SK-N-SH (cell line): Measurements from ENCODE around the gene FMN2. TPM values are rescaled to one million over a fixed set of nuclear protein-coding genes. Genes with fewer than 3 reads are reported as not detected.

Experiments used
- CTCF ChIA-PET: fragments of 300-600, 350-600 bp; formaldehyde crosslinking; extraction: SDS; loops from one replicate; lab custom pipeline; 2021; lab: Yijun Ruan, JAX
- POLR2A ChIA-PET: fragments of 350-600 bp; sonication (Branson Sonifier 250); formaldehyde crosslinking; extraction: SDS; loops from one replicate; lab custom pipeline; 2020; ENCODE audit warnings: antibody characterized with exemption, inconsistent platforms; lab: Yijun Ruan, JAX
- DNase-seq: peaks from one replicate; pipeline ENCODE4 v3.0.0; 2012
- H2AFZ ChIP-seq: fragments of 200-600 bp; sonication (generic); 2 replicates; pipeline ENCODE4 v1.8.1; 2016; ENCODE audit warnings: antibody characterized with exemption, mild to moderate bottlenecking, low read depth
- H3F3A ChIP-seq: fragments of 200-600 bp; sonication (generic); replicated peaks from 2 replicates; pipeline ENCODE3; 2016; ENCODE audit warnings: antibody characterized with exemption, mild to moderate bottlenecking; ENCODE audit not compliant: insufficient read depth
- H3K27ac ChIP-seq, 2 experiments: fragments of 200-500 bp in 1 of 2; fragments of 200-600 bp in 1 of 2; sonication (Bioruptor generic) in 1 of 2; sonication (generic), shearing (Covaris generic) in 1 of 2; 2 replicates each; pipeline versions ENCODE4 v1.5.1 to v1.6.1; 2014 to 2016; ENCODE audit warnings: low read depth in 2 of 2, inconsistent platforms in 1 of 2, low read length in 1 of 2, mild to moderate bottlenecking in 1 of 2, mixed read lengths in 1 of 2
- H3K27me3 ChIP-seq: fragments of 200-600 bp; sonication (generic), shearing (Covaris generic); 2 replicates; pipeline ENCODE4 v1.6.1; 2016; ENCODE audit warnings: mixed run types; ENCODE audit not compliant: insufficient read depth
- H3K36me3 ChIP-seq, 2 experiments: fragments of 200-500 bp in 1 of 2; fragments of 200-600 bp in 1 of 2; sonication (Bioruptor generic) in 1 of 2; sonication (generic) in 1 of 2; replicated peaks in 1 of 2; 2 replicates each; pipeline versions ENCODE3 to v1.5.1; 2014 to 2016; ENCODE audit warnings: low read length in 1 of 2, mild to moderate bottlenecking in 1 of 2; ENCODE audit not compliant: insufficient read depth in 2 of 2, control insufficient read depth in 1 of 2
- H3K4me1 ChIP-seq, 2 experiments: fragments of 200-500 bp in 1 of 2; fragments of 200-600 bp in 1 of 2; sonication (Bioruptor generic) in 1 of 2; sonication (generic), shearing (Covaris generic) in 1 of 2; 2 replicates each; pipeline versions ENCODE4 v1.5.1 to v1.6.1; 2014 to 2016; ENCODE audit warnings: low read depth in 1 of 2, low read length in 1 of 2, mixed run types in 1 of 2; ENCODE audit not compliant: insufficient read depth in 2 of 2, control insufficient read depth in 1 of 2
- H3K4me2 ChIP-seq: fragments of 200-600 bp; sonication (generic), shearing (Covaris generic); 2 replicates; pipeline ENCODE4 v1.6.1; 2017; ENCODE audit warnings: mixed run types
- H3K4me3 ChIP-seq, 2 experiments: fragments of 200-500 bp in 1 of 2; fragments of 200-600 bp in 1 of 2; sonication (Bioruptor generic) in 1 of 2; sonication (generic), shearing (Covaris generic) in 1 of 2; 2 replicates each; pipeline versions ENCODE4 v1.5.1 to v1.8.1; 2014 to 2016; ENCODE audit warnings: low read depth in 2 of 2, inconsistent platforms in 1 of 2, low read length in 1 of 2, mild to moderate bottlenecking in 1 of 2, mixed read lengths in 1 of 2, moderate library complexity in 1 of 2
- H3K79me2 ChIP-seq: fragments of 200-600 bp; sonication (generic); 2 replicates; pipeline ENCODE4 v1.8.1; 2017; ENCODE audit warnings: mild to moderate bottlenecking; ENCODE audit not compliant: insufficient read depth
- H3K9ac ChIP-seq: fragments of 200-600 bp; sonication (generic); 2 replicates; pipeline ENCODE4 v1.6.1; 2017; ENCODE audit warnings: mixed run types
- H3K9me2 ChIP-seq: fragments of 200-600 bp; sonication (generic); 2 replicates; pipeline ENCODE4 v1.6.1; 2017; ENCODE audit warnings: mixed run types
- H3K9me3 ChIP-seq: fragments of 200-600 bp; sonication (generic); 2 replicates; pipeline ENCODE4 v1.6.1; 2017; ENCODE audit warnings: mixed run types, mild to moderate bottlenecking, moderate library complexity
- H4K20me1 ChIP-seq: fragments of 200-600 bp; sonication (generic); 2 replicates; pipeline ENCODE4 v1.6.1; 2017; ENCODE audit warnings: mild to moderate bottlenecking, mixed run types; ENCODE audit not compliant: insufficient read depth
- EP300 ChIP-seq, 2 experiments: IDR thresholded peaks; 2 replicates each; pipeline versions ENCODE4 v1.4.0 to v1.6.1; 2012; ENCODE audit warnings: borderline replicate concordance in 1 of 2, low read depth in 1 of 2, low read length in 1 of 2
- EZH2phosphoT487 ChIP-seq: fragments of 200-600 bp; sonication (generic); IDR thresholded peaks from 2 replicates; pipeline ENCODE4 v1.6.1; 2017; ENCODE audit warnings: low read depth, mixed run types, mild to moderate bottlenecking, antibody characterized with exemption, moderate library complexity, borderline replicate concordance
- FOXJ3 ChIP-seq: sonication (generic); formaldehyde crosslinking; IDR thresholded peaks from 2 replicates; pipeline ENCODE4 v1.5.1; 2020; ENCODE audit warnings: mild to moderate bottlenecking, missing genetic modification reagents
- JUND ChIP-seq: IDR thresholded peaks from 2 replicates; pipeline ENCODE4 v1.4.0; 2012
- MAX ChIP-seq: IDR thresholded peaks from 2 replicates; pipeline ENCODE4 v1.4.0; 2012; ENCODE audit warnings: low read depth
- NRF1 ChIP-seq: IDR thresholded peaks from 2 replicates; pipeline ENCODE4 v1.6.1; 2012; ENCODE audit warnings: low read depth, mild to moderate bottlenecking, low read length
- REST ChIP-seq: IDR thresholded peaks from 2 replicates; pipeline ENCODE4 v1.6.1; 2012; ENCODE audit warnings: mild to moderate bottlenecking, low read depth, low read length, moderate library complexity
- TCF12 ChIP-seq: IDR thresholded peaks from 2 replicates; pipeline ENCODE4 v1.4.0; 2012
- YY1 ChIP-seq: IDR thresholded peaks from 2 replicates; pipeline ENCODE4 v1.4.0; 2012; ENCODE audit warnings: low read depth, mild to moderate bottlenecking
- WGBS: methylation state at CpG from one replicate; pipeline ENCODE4 v1.1.6; 2017; ENCODE audit warnings: low lambda C conversion rate; 5-methylcytosine and 5-hydroxymethylcytosine counted together
- polyA plus RNA-seq, 3 experiments: library from polyadenylated mRNA; depleted of rRNA; stranded (reverse); fragments of >200 nt; gene quantifications; 2 replicates each; pipeline ENCODE4 v1.2.3, GENCODE V29; 2012

The FMN2 gene
- polyA plus RNA-seq, 1 of the 3 experiments (the other 2 are of a cell fraction), result 7.2 TPM

- DNase-seq, result no peak
- POLR2A ChIA-PET, result no interaction called here
- 93% methylated on average over 5 of the region's 5 CpGs for WGBS
Observed at GRCh38 chr1:240212556-240212955, 120.9 kb downstream of the FMN2 start.

GRCh38 chr1:240217403-240217802 is 125.7 kb downstream of the FMN2 start:
- peaks cover 9% of the 10 kb centered on the region for H3K79me2 ChIP-seq
- no peak overlapping the region for H3K4me2 ChIP-seq
- H3K9ac ChIP-seq, result no peak overlapping the region
- TF ChIP-seq EP300 (IDR thresholded peaks at IDR 0.05; ENCODE audit: borderline replicate concordance in 1 of 2, low read depth in 1 of 2, low read length in 1 of 2), result peak in 1 of 2 experiments; percentile 16; a peak in 1 of 4 replicates
- TF ChIP-seq TCF12, result peak; percentile 64
- no peak for TF ChIP-seq YY1
- H3K4me3 ChIP-seq, result no peak overlapping the region
- CTCF ChIA-PET, result no interaction called here
- H4K20me1 ChIP-seq, result no peaks in the 10 kb centered on the region
- no peaks in the 10 kb centered on the region; a peak in 1 of 4 replicates for H3K4me1 ChIP-seq
- H3K9me2 ChIP-seq, result no peaks in the 10 kb centered on the region
- H3K27me3 ChIP-seq, result no peaks in the 10 kb centered on the region
- H3F3A ChIP-seq, result peaks cover 5% of the 10 kb centered on the region
- peaks cover 8 to 32% of the 10 kb centered on the region in 2 experiments for H3K36me3 ChIP-seq
- no peak for DNase-seq
- no peaks in the 10 kb centered on the region for H3K9me3 ChIP-seq
- no peak overlapping the region; a peak in 1 of 4 replicates for H3K27ac ChIP-seq
- POLR2A ChIA-PET, result no interaction called here
- H2AFZ ChIP-seq, result no peak overlapping the region

More at GRCh38 chr1:240212556-240212955, 120.9 kb downstream of the FMN2 start:
- Histone ChIP-seq H3K4me1 (no peaks in the 10 kb centered on the region; a peak in 2 of 4 replicates), H3K4me3 (no peak overlapping the region), H3K9me2 (no peaks in the 10 kb centered on the region), H3K79me2 (no peaks in the 10 kb centered on the region; the same call in 1 of the 2 replicates), H3K9ac (no peak overlapping the region), H4K20me1 (no peaks in the 10 kb centered on the region), H3K27me3 (no peaks in the 10 kb centered on the region), H3F3A (peaks cover 8% of the 10 kb centered on the region), H3K27ac (no peak overlapping the region), H3K4me2 (no peak overlapping the region), H3K36me3 (peaks cover 32 to 38% of the 10 kb centered on the region in 2 experiments), H2AFZ (no peak overlapping the region), H3K9me3 (no peaks in the 10 kb centered on the region)
- CTCF ChIA-PET, result interaction anchor here (0.9 kb wide), 1 partner anchor 185 kb away, joined by 3 read pairs; no protein-coding TSS in a partner anchor
- TF ChIP-seq NRF1 (no peak), TCF12 (no peak)

DNA sequence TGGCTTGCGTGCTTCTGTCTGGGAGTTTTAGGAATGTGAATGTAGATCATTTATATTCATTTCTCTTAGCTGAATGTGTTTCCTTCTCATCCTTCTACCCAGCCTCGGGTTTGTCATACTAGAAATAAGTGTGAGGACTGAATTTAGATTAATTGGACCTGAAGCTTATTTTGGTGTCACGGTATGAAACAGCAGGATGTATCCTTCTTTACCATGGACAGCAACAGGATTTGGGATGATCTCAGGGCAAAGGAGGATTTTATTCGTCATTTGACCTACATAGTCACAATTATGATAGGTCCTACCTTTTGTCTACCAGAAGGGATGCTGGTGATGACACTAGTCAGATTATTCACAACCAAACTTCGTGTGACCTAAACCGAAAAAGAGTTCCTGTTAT is 127.4 kb downstream of the FMN2 start:
- H3K36me3 ChIP-seq, result peaks cover 0 to 39% of the 10 kb centered on the region in 2 experiments
- H3K79me2 ChIP-seq, result peaks cover 25% of the 10 kb centered on the region
- whole genome bisulfite sequencing, result 72% methylated on average over 6 of the region's 6 CpGs
- H3K4me1 ChIP-seq, result no peaks in the 10 kb centered on the region; a peak in 1 of 4 replicates
- ChIA-PET CTCF (no interaction called here), POLR2A (no interaction called here)
- DNase-seq, result no peak
- no peak overlapping the region for H3K4me2 ChIP-seq
- TF ChIP-seq REST (peak; percentile 86), JUND (no peak), EZH2phosphoT487 (no peak), TCF12 (no peak), MAX (no peak), FOXJ3 (CRISPR knock-in tag) (no peak)
- no peak overlapping the region for H3K4me3 ChIP-seq
- no peak overlapping the region for H2AFZ ChIP-seq
- peaks cover 5% of the 10 kb centered on the region for H3F3A ChIP-seq
- no peak overlapping the region for H3K9ac ChIP-seq
- H3K27me3 ChIP-seq, result no peaks in the 10 kb centered on the region
- H3K9me2 ChIP-seq, result no peaks in the 10 kb centered on the region
- H3K27ac ChIP-seq, result no peak overlapping the region
- no peaks in the 10 kb centered on the region for H3K9me3 ChIP-seq
- H4K20me1 ChIP-seq, result no peaks in the 10 kb centered on the region
